ENCODE measurements around the gene LDLRAD3. TPM values are rescaled to one million over a fixed set of nuclear protein-coding genes. Genes with fewer than 3 reads are reported as not detected.

Gene LDLRAD3
- total and polyA plus RNA-seq, 11 donors, result 1.1 to 7.7 (median 2.6) TPM

DNA sequence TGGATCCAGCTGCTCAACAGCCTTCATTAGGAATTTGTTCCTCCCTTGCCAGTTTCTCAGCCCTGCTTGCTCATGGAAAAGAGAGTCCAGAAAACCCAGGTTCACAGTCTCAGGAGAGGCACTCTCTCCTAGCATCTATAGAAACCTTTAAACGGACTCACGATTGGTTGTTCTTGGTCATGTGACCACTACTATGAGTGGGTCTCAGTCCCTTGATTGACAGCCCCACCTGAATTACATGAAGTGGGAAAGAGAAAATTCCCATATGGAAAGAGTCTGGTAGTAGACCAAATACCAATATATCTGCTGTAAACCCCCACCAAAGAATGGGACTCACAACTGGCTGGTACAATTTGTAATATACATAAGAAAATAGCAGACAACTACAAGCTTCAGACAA, 291.0 kb downstream of the LDLRAD3 start:
- Histone ChIP-seq H3K36me3 (no peaks in the 10 kb centered on the region), H3K9me3 (no peaks in the 10 kb centered on the region), H3K27me3 (no peaks in the 10 kb centered on the region), H3K27ac (no peak overlapping the region), H3K4me1 (peaks cover 0 to 22% (median 3%) of the 10 kb centered on the region in 12 donors), H3K4me3 (no peak overlapping the region)
- intact Hi-C loops (cut with DNase I), result no loop called here
- TF ChIP-seq, protein P1, sequence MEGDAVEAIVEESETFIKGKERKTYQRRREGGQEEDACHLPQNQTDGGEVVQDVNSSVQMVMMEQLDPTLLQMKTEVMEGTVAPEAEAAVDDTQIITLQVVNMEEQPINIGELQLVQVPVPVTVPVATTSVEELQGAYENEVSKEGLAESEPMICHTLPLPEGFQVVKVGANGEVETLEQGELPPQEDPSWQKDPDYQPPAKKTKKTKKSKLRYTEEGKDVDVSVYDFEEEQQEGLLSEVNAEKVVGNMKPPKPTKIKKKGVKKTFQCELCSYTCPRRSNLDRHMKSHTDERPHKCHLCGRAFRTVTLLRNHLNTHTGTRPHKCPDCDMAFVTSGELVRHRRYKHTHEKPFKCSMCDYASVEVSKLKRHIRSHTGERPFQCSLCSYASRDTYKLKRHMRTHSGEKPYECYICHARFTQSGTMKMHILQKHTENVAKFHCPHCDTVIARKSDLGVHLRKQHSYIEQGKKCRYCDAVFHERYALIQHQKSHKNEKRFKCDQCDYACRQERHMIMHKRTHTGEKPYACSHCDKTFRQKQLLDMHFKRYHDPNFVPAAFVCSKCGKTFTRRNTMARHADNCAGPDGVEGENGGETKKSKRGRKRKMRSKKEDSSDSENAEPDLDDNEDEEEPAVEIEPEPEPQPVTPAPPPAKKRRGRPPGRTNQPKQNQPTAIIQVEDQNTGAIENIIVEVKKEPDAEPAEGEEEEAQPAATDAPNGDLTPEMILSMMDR (IDR thresholded peaks at IDR 0.05), result no peak
- TF ChIP-seq POLR2A (IDR thresholded peaks at IDR 0.05), result no peak
- DNase-seq, result no peak
- WGBS, 4 donors, result 95 to 100% (median 98%) methylated on average over 2 of the region's 2 CpGs
- no peak for ATAC-seq

DNA sequence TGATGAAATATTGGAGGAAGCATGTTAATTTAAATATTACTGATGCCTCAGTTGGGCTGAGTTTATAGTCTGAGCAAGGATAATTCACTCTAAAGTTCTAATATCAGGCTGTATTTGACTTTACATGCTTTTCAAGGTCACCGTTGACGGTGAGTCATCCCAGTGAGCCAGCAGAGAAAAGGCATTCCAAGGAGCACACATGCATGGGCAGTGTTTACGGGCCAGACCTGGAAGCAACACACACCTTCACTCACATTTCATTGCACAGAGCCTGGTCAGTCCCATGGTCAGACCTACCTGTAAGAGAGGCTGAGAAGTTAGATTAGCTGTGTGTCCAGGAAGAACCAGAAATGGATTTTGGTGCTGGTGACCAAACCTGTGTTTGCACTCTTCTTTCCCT, 291.9 kb downstream of the LDLRAD3 start:
- intact Hi-C loops (cut with DNase I), result no loop called here
- no peak for TF ChIP-seq POLR2A (IDR thresholded peaks at IDR 0.05)
- TF ChIP-seq, protein P1 (IDR thresholded peaks at IDR 0.05), result no peak
- WGBS, 4 donors, result 75 to 90% (median 86%) methylated on average over 3 of the region's 3 CpGs

DNA sequence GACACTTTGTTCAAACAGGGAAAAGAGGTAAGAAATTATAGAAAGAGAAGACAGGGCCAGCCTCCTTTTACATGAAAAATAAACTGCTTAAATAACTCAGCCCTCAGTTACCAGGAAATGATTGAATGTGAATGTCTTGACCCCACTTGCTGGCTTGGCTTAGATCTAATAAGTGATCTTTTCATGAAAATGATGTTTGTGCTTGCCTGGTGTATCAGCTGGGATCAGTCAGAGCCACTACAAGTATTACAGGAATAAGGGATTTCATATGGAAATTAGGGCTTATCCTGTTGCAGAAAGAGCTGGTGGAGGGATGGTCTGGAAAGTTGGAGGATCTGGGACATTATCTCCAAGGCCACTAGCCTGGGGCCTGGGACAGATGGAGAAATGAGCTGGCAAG, 293.5 kb downstream of the LDLRAD3 start:
- Histone ChIP-seq H3K4me1 (peaks cover 0 to 3% (median 0%) of the 10 kb centered on the region in 12 donors), H3K9me3 (no peaks in the 10 kb centered on the region), H3K27me3 (no peaks in the 10 kb centered on the region), H3K27ac (no peak overlapping the region), H3K4me3 (no peak overlapping the region), H3K36me3 (no peaks in the 10 kb centered on the region)
- DNase-seq (no peak), ATAC-seq (no peak)
- no peak for TF ChIP-seq POLR2A (IDR thresholded peaks at IDR 0.05)
- TF ChIP-seq, protein P1 (IDR thresholded peaks at IDR 0.05), result no peak
- intact Hi-C loops (cut with DNase I), result no loop called here

More for the DNA sequence above, 291.9 kb downstream of the LDLRAD3 start:
- H3K27me3 ChIP-seq, result no peaks in the 10 kb centered on the region
- no peak overlapping the region for H3K4me3 ChIP-seq
- no peaks in the 10 kb centered on the region for H3K9me3 ChIP-seq
- DNase-seq, result no peak
- no peak for ATAC-seq
- H3K27ac ChIP-seq, result no peak overlapping the region
- H3K4me1 ChIP-seq, result peaks cover 0 to 20% (median 3%) of the 10 kb centered on the region in 12 donors
- no peaks in the 10 kb centered on the region for H3K36me3 ChIP-seq

DNA sequence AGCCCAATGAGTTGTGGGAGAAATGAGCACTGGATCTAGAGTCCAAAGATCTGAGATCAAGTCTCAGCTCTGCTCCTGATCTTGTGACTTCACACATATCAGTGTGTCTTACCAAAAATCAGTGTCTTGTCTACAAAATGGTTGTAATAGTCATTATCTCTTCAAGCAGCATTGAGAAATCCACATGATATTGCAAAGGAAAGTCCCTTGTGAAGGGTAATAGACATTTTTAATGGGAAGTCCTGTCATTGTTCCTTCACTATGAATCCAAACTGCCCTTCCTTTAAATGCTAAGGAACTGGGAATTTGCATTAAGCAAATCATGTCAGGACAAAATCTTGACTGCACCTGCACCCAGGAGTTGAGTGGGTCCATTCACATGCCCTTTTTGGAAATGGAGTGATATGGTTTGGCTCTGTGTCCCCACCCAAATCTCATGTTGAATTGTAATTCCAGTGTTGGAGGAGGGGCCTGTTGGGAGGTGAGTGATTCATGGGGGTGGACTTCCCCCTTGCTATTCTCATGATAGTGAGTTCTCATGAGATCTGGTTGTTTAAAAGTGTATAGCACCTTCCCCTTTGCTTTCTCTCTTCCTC, 294.3 kb downstream of the LDLRAD3 start:
- intact Hi-C loops (cut with DNase I), result no loop called here
- ATAC-seq, result no peak
- Histone ChIP-seq H3K9me3 (no peaks in the 10 kb centered on the region), H3K4me3 (no peak overlapping the region), H3K4me1 (peaks cover 0 to 2% (median 0%) of the 10 kb centered on the region in 12 donors), H3K27ac (no peak overlapping the region), H3K36me3 (no peaks in the 10 kb centered on the region), H3K27me3 (no peaks in the 10 kb centered on the region)
- no peak for TF ChIP-seq POLR2A (IDR thresholded peaks at IDR 0.05)
- TF ChIP-seq, protein P1 (IDR thresholded peaks at IDR 0.05), result no peak
- no peak for DNase-seq
